ENCODE measurements around the gene MED17.

- TF ChIP-seq, protein P1, sequence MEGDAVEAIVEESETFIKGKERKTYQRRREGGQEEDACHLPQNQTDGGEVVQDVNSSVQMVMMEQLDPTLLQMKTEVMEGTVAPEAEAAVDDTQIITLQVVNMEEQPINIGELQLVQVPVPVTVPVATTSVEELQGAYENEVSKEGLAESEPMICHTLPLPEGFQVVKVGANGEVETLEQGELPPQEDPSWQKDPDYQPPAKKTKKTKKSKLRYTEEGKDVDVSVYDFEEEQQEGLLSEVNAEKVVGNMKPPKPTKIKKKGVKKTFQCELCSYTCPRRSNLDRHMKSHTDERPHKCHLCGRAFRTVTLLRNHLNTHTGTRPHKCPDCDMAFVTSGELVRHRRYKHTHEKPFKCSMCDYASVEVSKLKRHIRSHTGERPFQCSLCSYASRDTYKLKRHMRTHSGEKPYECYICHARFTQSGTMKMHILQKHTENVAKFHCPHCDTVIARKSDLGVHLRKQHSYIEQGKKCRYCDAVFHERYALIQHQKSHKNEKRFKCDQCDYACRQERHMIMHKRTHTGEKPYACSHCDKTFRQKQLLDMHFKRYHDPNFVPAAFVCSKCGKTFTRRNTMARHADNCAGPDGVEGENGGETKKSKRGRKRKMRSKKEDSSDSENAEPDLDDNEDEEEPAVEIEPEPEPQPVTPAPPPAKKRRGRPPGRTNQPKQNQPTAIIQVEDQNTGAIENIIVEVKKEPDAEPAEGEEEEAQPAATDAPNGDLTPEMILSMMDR (IDR thresholded peaks at IDR 0.05), result no peak
- TF ChIP-seq POLR2A (IDR thresholded peaks at IDR 0.05), result no peak
These were observed 25.9 kb upstream of the MED17 start for GRCh38 chr11:93757924-93758865.

Measured in right lobe of liver (tissue), 4 donors.